Caco-2 (cell line): ENCODE measurements around the gene AGTPBP1. TPM values are rescaled to one million over a fixed set of nuclear protein-coding genes. Genes with fewer than 3 reads are reported as not detected.
A peak's percentile ranks its signal among the peaks of the same experiment; 100 is the strongest.

ENCODE experiments used
- BruUV-seq: library from RNA; stranded (reverse); fragments of 400-500 nt; replicated peaks from 2 replicates; lab custom pipeline; 2021; lab: Mats Ljungman, UMichigan
- CTCF ChIA-PET: fragments of 300-600 bp; sonication (Branson Sonifier 250); formaldehyde crosslinking; loops from one replicate; lab custom pipeline; 2022; ENCODE audit warnings: antibody characterized with exemption; lab: Charles Lee
- POLR2A ChIA-PET: fragments of 300-600 bp; sonication (Branson Sonifier 250); formaldehyde crosslinking; loops from one replicate; lab custom pipeline; 2022; ENCODE audit warnings: antibody characterized with exemption; lab: Charles Lee
- DNase-seq, 2 experiments: peaks; one replicate each; pipeline versions ENCODE4 v3.0.0 to v3.0.0-alpha.2; 2020 to 2022
- H3K27me3 ChIP-seq: replicated peaks from 2 replicates; pipeline ENCODE4 v1.6.0; 2011; ENCODE audit warnings: low read length; ENCODE audit not compliant: control insufficient read depth, insufficient read depth
- H3K36me3 ChIP-seq: 2 replicates; pipeline ENCODE4 v1.5.1; 2011; ENCODE audit warnings: low read length; ENCODE audit not compliant: control insufficient read depth, insufficient read depth
- H3K4me1 ChIP-seq: fragments of 250-450 bp; sonication (Bioruptor Pico); 2 replicates; pipeline ENCODE4 v1.5.1; 2020; ENCODE audit warnings: mild to moderate bottlenecking
- H3K4me3 ChIP-seq: 2 replicates; pipeline ENCODE4 v1.5.1; 2011; ENCODE audit warnings: low read depth, mild to moderate bottlenecking, control low read depth, low read length
- H3K9me3 ChIP-seq: fragments of 250-450 bp; sonication (Bioruptor Pico); 2 replicates; pipeline ENCODE4 v1.5.1; 2020; ENCODE audit warnings: mild to moderate bottlenecking, moderate library complexity
- H3K27ac Mint-ChIP-seq: one replicate; pipeline ENCODE4 v1.8.0; 2022; ENCODE audit warnings: mixed read lengths; ENCODE audit not compliant: unreplicated experiment
- H3K27me3 Mint-ChIP-seq: one replicate; pipeline ENCODE4 v1.8.0; 2022; ENCODE audit warnings: mixed read lengths; ENCODE audit not compliant: insufficient read depth, unreplicated experiment
- H3K36me3 Mint-ChIP-seq: one replicate; pipeline ENCODE4 v1.8.0; 2022; ENCODE audit warnings: mild to moderate bottlenecking, mixed read lengths; ENCODE audit not compliant: insufficient read depth, unreplicated experiment
- H3K4me1 Mint-ChIP-seq: one replicate; pipeline ENCODE4 v1.8.0; 2022; ENCODE audit warnings: low read depth, mixed read lengths; ENCODE audit not compliant: unreplicated experiment
- H3K4me3 Mint-ChIP-seq: one replicate; pipeline ENCODE4 v1.8.0; 2022; ENCODE audit warnings: mild to moderate bottlenecking, moderate library complexity, mixed read lengths; ENCODE audit not compliant: unreplicated experiment
- H3K9me3 Mint-ChIP-seq: one replicate; pipeline ENCODE4 v1.8.0; 2022; ENCODE audit warnings: mixed read lengths; ENCODE audit not compliant: unreplicated experiment
- CTCF ChIP-seq, 2 experiments: fragments of 200-600 bp in 1 of 2; IDR thresholded peaks; 1 replicate in 1 of 2; 2 replicates in 1 of 2; pipeline versions ENCODE4 v1.5.1 to v1.8.0; 2011 to 2022; ENCODE audit warnings: antibody characterized with exemption in 1 of 2, control low read depth in 1 of 2, inconsistent platforms in 1 of 2, low read depth in 1 of 2, low read length in 1 of 2, mild to moderate bottlenecking in 1 of 2, moderate library complexity in 1 of 2; ENCODE audit not compliant: insufficient read depth in 1 of 2, severe bottlenecking in 1 of 2, unreplicated experiment in 1 of 2
- intact Hi-C: fragments of 100-400 bp; cut with micrococcal nuclease; formaldehyde crosslinking; loops from one replicate; pipeline ENCODE4 v1.10.0; 2022; ENCODE audit not compliant: unreplicated experiment
- total RNA-seq: library from RNA; stranded (reverse); gene quantifications from 2 replicates; pipeline ENCODE4 v1.2.3, GENCODE V29; 2022

AGTPBP1 gene
- total RNA-seq, 1 experiment from 2014 or later: 14.0 TPM

GRCh38 chr9:85553475-85553874, 188.3 kb downstream of the AGTPBP1 start:
- H3K9me3 Mint-ChIP-seq: no peaks in the 10 kb centered on the region
- no peak overlapping the region for H3K27ac Mint-ChIP-seq
- CTCF ChIA-PET: no interaction called here
- H3K27me3 Mint-ChIP-seq: no peaks in the 10 kb centered on the region
- POLR2A ChIA-PET: no interaction called here
- intact Hi-C loops: no loop called here
- DNase-seq: no peak
- Histone ChIP-seq H3K4me1 (no peaks in the 10 kb centered on the region), H3K36me3 (no peaks in the 10 kb centered on the region), H3K4me3 (no peak overlapping the region), H3K27me3 (no peaks in the 10 kb centered on the region), H3K9me3 (no peaks in the 10 kb centered on the region)
- no peak for TF ChIP-seq CTCF (IDR thresholded peaks at IDR 0.05; ENCODE audit: insufficient read depth in 1 of 2, low read depth in 1 of 2, low read length in 1 of 2, severe bottlenecking in 1 of 2, unreplicated experiment in 1 of 2)
- no peak overlapping the region for H3K4me3 Mint-ChIP-seq
- no peaks in the 10 kb centered on the region for H3K36me3 Mint-ChIP-seq
- no TSS peak for BruUV-seq
- peaks cover 6% of the 10 kb centered on the region for H3K4me1 Mint-ChIP-seq

GRCh38 chr9:85547599-85547998, 194.2 kb downstream of the AGTPBP1 start:
- no peaks in the 10 kb centered on the region for H3K4me1 ChIP-seq
- no peak for DNase-seq
- no peaks in the 10 kb centered on the region for H3K36me3 ChIP-seq
- H3K4me3 ChIP-seq: no peak overlapping the region
- H3K9me3 Mint-ChIP-seq: no peaks in the 10 kb centered on the region
- no peak for TF ChIP-seq CTCF (IDR thresholded peaks at IDR 0.05; ENCODE audit: insufficient read depth in 1 of 2, low read depth in 1 of 2, low read length in 1 of 2, severe bottlenecking in 1 of 2, unreplicated experiment in 1 of 2)
- H3K27me3 ChIP-seq: no peaks in the 10 kb centered on the region
- POLR2A ChIA-PET: no interaction called here
- BruUV-seq: no TSS peak
- no peaks in the 10 kb centered on the region for H3K27me3 Mint-ChIP-seq
- no peak overlapping the region for H3K27ac Mint-ChIP-seq
- H3K9me3 ChIP-seq: no peaks in the 10 kb centered on the region
- H3K4me3 Mint-ChIP-seq: no peak overlapping the region
- no peaks in the 10 kb centered on the region for H3K36me3 Mint-ChIP-seq
- intact Hi-C loops: no loop called here
- no peaks in the 10 kb centered on the region for H3K4me1 Mint-ChIP-seq
- CTCF ChIA-PET: no interaction called here

DNA sequence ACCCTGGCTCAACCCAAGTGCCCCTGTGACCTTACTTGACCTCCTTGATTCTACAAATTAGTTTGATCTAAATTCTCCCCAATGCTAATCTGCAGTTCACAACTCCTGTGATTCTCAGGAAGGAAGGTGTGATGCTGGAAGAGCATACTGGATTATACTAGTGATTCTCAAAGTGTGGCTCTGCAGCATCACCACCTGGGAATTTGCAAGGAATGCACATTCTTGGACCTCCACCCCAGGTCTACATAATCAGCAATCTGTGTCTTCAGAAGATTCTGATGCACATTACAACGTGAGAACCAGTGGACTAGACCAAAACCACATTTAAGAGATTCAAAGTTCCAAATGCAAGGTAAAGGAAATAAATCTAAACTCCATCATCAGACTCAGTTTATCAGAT, 198.6 kb downstream of the AGTPBP1 start:
- no TSS peak for BruUV-seq
- peak in 1 of 2 experiments; percentile 1 for DNase-seq
- ChIA-PET CTCF (no interaction called here), POLR2A (no interaction called here)
- Histone ChIP-seq H3K27me3 (no peaks in the 10 kb centered on the region), H3K36me3 (no peaks in the 10 kb centered on the region), H3K9me3 (no peaks in the 10 kb centered on the region), H3K4me3 (no peak overlapping the region), H3K4me1 (no peaks in the 10 kb centered on the region)
- Mint-ChIP-seq H3K9me3 (no peaks in the 10 kb centered on the region), H3K36me3 (no peaks in the 10 kb centered on the region), H3K27ac (no peak overlapping the region), H3K27me3 (no peaks in the 10 kb centered on the region), H3K4me1 (no peaks in the 10 kb centered on the region), H3K4me3 (no peak overlapping the region)
- no peak for TF ChIP-seq CTCF (IDR thresholded peaks at IDR 0.05; ENCODE audit: insufficient read depth in 1 of 2, low read depth in 1 of 2, low read length in 1 of 2, severe bottlenecking in 1 of 2, unreplicated experiment in 1 of 2)
- intact Hi-C loops: no loop called here
